ENCODE results near the gene RASGRF2.
A peak's percentile ranks its signal among the peaks of the same experiment; 100 is the strongest.
"Not testable (repeated sequence)": the region's sequence is repeated elsewhere in the genome, so short reads cannot be mapped to it uniquely, and the experiment has no call there.

RASGRF2 gene

DNA sequence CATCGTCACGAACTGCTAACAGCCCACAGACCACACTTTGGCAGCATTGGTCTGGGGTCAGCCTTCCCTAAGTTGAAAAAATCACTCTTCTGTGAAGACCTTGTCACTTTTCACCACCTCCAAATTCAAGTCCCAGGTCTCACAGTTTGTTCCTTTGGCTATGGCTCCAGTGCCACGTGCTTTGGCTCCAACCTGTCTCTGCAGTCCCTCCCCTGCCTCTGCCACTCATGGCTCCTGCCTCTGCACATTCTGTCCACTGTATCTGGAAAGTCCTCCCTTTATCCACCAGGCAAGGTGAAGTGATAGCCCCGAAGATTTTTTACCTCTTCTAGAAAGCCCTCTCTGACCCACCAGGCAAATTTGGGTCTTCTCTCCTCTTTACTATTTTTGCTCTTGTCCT, 278.3 kb downstream of the RASGRF2 start:
- no peak for DNase-seq (ENCODE audit: low read depth)

DNA sequence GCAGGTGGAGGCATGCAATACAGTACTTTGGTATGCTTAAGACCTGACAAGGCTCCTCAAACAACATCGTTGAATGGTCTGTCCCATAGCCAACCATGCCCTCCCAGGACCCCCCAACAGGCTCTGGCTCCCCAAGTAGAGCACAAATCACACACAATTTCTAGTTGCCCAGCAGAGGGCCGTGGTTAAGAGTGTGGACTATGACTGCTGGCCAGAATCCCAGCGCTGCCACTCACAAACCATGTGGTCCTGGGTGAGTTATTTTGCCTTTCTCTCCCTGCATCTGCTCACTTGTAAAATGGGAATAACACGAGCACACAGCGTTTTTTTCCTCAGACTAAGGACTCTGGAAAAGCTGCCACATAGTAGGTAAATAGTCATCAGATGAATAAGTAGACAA, 279.4 kb downstream of the RASGRF2 start:
- no peak for DNase-seq (ENCODE audit: low read depth)

DNA sequence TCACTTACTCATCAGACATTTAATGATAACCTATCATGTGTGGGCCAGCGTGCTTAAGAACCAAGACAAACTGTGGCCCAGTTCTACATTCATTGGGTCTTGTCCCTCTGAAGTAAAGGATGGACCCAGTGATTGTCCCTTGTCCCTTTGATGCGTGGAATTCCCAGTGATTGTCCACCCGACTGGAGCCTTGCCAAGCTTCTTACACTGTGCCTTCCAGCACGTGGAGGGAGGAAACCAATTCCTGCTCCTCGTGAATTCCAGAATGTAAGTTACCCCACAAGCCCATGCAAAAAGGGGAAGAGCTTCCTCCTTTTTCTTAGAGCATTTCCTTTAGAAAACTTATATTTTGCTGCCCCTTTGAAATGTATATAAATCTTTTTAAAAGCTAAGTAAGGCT, 280.8 kb downstream of the RASGRF2 start:
- no peak for DNase-seq (ENCODE audit: low read depth)

DNA sequence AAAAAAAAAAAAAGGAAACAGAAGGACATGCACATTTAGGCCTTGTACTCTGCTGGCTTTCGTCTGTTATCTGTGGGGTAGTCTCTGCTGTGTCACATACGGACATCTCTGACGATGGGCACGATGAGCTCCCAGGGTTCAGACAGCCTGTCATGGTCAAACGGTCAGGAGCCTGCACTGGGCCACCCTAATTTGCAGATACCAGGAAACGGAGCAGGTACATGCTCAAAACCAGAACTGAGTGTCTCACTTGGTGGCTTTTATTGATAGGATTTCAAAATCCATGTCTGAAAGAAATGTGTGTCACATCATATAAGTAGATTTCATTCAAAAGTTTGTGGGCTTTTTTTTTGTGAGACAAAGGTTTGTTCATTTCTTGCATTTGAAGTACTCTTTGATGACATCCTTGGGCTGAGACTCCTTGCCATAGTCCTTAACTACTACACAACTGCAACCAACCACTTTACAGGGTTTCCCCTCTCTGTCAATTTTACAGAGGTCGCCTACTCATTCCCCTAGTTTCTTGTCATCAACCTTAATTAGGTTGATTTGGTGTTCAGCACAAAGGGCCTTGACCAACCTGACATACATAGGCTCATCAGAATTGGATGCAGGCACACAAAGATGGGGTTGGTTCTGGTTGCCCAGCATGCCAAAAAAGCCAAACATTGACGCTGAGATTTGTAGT, 281.9 kb downstream of the RASGRF2 start:
- DNase-seq (ENCODE audit: low read depth) = no peak

DNA sequence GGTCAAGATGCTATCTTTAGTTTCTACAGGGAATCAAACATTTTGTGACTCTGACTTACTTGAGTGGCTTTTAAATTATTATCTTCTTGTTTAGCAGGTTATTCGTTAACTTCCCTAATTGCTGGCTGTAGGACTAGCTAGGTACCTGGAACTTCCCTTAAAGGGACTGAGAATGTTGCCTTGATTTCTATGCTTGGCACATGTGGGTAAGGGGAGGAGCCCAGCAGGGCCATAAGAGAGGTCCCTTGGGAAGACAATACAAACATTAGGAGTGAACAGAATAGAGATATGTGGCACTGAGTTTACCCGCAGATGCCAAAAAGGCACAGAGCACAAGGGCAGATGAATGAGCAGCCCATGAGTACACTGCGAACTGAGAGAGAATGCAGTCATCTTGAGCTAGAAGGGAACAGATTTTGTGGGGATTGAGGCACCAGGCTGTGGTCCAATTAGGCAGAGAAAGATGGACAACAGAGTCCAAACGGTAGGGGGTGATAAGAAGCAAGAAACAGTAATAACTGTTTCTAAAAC, 282.8 kb downstream of the RASGRF2 start:
- no peak for DNase-seq (ENCODE audit: low read depth)

DNA sequence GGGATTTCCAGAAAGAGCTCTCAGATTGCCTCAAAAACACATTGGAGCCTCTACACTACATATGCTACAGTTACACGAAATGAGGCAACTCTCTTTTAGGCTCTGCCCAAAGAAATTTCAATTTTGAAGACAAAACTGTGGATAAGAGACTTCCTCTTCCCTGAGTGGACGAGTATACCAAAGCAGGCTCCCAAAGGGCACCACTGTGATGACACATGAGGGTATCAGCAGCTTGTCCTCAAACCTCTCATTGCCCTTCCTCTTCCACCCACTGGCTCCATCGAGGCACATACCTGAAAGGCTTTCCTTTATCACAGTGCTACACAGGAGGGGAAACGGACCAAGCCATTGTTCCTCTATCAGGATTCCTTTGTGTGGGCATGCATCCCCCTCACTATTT, 284.3 kb downstream of the RASGRF2 start:
- no peak for DNase-seq (ENCODE audit: low read depth)

DNA sequence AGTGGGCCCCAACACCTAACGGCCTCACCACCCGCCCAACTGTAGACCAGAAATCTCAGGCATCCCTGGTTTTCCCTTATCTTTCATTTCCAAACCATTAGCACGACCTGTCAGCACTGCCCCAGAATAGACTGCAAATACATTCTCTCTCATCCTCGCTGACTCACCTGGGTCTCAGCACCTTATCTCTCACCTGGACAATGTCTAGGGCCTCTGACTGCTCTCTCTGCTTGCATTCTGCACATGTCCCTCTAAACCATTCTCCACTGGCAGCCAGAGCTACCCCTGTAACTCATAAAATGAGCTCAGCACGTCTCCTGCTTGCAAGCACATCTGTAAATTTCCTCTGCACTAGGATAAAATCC, 285.7 kb downstream of the RASGRF2 start:
- DNase-seq (ENCODE audit: low read depth) = no peak

DNA sequence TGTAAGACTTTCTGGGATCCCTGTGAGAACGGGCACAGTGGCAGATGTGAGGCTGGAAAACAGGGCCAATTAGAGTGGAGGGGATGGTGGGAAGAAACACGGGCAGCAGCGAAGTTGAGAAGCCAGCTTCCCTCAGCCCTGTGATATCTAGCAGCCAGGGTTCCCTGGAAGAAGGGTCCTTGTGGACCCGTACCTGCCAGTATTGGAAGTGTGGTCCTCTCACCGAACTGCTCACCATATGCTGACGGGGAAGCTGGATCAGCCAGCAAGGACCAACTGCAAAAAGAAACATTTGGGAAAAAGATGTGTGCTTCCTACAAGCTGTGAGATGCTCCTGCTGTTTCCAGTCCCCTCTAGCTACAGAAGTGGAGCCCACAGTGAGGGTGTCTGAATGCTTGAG, 286.5 kb downstream of the RASGRF2 start:
- no peak for DNase-seq (ENCODE audit: low read depth)

DNA sequence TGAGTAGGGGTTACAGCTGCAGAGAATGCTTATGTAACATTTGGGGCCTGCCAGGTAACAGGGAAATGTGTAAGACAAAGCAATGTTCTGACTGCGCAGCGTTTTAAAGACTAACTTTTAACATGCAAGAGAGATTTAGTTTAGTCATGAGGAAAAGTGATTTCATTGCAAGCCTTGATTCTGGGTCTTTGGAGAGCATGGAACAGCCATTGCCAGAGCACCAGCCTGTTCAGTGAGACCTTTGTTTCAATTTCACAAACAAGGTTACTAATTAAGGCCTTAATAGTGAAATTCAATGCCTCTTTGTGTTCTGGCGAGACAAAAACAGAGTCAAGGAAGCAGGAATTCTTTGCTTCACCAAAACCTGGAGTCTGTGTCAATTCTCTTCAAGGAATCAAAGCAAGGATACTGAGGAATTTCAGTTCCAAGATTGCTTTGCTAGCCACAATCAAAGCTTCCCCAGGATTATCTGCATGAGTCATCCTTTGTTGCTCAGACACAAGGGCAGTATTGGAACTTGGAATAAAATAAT, 287.3 kb downstream of the RASGRF2 start:
- no peak for DNase-seq (ENCODE audit: low read depth)

DNA sequence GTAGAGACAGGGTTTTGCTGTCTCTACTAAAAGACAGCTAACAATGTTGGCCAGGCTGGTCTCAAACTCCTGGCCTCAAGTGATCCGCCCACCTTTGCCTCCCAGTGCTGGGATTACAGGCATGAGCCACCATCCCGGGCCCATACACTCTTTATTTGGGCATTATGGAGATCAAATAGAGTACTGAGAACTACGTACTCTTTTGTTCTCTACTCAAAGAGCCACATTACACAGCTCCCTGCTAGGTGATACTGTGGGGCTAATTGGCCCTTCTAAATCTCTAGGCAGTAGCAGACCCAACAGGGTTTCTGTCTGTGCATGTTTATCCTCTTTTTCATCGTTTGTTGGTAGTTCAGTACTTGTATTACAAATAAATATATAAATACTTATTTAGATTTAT, 289.1 kb downstream of the RASGRF2 start:
- DNase-seq (ENCODE audit: low read depth) = no peak

DNA sequence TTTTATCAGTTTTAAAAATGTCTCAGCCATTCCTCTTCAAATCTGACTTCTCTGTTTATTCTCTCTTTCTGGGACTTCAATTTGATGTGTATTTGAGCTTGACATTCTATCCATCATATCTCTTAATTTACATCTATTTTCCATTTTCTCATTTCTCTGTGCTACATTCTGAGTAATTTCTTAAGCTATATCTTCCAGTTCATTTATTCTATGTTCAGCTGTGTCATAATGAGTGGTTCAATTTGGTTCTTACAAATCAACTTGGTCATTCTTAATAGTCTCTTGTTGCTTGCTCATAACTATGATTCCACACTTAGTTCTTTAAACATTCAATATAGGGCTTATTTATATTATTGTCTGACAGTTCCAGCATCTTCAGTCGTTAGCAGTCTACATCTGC, 289.8 kb downstream of the RASGRF2 start:
- no peak for DNase-seq (ENCODE audit: low read depth)

DNA sequence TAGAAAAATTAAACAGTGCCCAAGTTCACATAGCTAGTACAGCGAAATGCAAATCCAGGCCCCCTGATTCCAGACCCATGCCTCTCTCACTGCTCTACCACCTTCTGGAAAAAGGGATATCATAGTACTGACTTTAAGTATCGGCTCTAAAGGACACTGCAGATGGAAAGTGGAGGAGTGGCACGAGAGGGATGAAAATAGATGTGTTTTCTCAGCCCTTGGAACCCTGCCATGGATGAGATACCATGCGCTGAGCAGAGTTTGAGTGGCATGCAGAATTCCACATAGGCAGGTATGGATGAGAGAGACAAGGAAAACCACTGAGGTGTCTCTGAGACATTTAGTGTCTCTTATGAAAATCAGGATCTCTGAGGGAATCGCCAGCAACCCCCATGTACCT, 291.8 kb downstream of the RASGRF2 start:
- no peak for DNase-seq (ENCODE audit: low read depth)

DNA sequence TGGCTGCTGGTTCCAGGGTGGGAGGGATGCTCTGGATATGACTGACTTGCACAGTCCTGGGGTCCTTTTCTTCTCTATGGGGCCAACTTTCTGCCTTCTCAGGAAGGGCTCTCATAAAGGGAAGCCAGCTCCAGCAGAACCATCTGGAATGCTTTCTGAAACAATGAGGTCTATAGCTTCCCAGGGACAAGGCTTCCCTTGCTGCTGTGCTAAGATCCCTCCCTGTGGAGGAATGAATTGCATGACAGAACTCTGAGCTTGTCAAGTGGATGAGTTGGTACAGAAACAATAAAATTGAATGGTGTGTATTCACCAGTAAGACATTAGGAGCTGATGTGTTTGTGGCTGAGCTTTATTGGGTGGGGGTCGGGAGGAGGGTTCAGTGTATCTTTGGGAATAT, 292.7 kb downstream of the RASGRF2 start:
- DNase-seq (ENCODE audit: low read depth) = no peak

DNA sequence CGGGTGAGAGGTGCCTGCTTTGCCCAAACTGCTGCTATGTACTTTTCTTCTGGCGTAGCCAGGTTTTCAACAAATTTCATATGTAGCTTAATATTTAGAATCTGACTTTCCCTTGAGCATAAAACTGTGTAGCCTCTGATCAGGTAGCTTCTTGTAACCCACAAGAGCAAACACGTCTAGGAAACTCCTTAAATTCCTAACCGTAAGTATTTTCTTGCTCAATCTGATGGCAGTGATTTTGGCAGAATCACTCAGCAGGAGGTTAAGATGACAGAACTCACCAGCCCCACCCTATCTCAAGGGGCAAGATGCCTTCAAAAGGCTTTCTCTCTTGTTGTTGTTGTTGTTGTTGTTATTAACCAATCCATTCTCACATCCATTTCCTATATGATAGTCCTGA, 293.7 kb downstream of the RASGRF2 start:
- DNase-seq (ENCODE audit: low read depth) = no peak

DNA sequence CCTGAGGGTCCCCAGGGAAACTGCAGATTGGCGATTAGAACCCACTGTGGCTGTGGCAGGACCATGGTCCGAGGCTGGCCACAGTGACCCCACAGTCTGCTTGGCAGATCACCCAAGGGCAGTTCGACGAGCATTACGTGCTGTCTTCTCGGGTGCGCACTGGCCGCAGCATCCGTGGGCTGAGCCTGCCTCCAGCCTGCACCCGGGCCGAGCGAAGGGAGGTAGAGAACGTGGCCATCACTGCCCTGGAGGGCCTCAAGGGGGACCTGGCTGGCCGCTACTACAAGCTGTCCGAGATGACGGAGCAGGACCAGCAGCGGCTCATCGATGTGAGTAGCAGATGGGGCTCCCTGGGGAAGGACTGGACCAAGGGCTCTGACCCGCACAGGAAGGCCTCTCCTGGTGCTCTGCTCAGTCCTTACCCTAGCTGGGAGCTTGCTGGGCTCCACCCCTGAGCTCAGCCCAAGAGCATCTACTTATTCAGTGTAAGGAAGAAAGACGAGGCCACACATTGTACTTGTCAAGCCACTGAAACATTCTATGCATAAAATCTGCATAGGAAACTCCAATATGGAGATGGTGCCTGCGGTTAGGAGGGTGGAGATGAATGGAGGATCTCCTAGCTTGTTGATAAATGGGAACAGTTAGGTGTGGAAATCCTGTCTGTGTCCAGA, 294.9 kb downstream of the RASGRF2 start:
- no peak for DNase-seq (ENCODE audit: low read depth)

DNA sequence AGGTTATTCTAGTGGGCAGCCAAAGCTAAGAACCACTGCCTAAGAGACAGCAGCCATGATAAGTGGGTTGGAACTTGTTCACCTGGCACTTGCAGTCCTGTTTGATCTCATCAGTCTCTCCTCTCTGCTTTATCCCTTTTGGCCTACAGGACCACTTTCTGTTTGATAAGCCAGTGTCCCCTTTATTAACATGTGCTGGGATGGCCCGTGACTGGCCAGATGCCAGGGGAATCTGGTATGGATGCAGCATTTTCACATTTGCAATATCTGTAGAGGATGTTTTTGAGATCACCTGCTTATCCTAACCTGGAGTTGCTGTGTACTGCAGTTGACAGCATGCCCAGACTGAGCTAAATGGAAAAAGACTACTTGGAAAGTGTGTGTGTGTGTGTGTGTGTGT, 296.6 kb downstream of the RASGRF2 start:
- no peak for DNase-seq (ENCODE audit: low read depth)

DNA sequence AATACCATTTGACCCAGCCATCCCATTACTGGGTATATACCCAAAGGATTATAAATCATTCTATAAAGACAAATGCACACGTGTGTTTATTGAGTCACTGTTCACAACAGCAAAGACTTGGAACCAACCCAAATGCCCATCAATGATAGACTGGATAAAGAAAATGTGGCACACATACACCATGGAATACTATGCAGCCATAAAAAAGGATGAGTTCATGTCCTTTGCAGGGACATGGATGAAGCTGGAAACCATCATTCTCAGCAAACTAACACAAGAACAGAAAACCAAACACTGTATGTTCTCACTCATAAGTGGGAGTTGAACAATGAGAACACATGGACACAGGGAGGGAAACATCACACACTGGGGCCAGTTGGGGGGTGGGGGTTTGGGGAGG, 302.6 kb downstream of the RASGRF2 start:
- not testable (repeated sequence) for DNase-seq (ENCODE audit: low read depth)

DNA sequence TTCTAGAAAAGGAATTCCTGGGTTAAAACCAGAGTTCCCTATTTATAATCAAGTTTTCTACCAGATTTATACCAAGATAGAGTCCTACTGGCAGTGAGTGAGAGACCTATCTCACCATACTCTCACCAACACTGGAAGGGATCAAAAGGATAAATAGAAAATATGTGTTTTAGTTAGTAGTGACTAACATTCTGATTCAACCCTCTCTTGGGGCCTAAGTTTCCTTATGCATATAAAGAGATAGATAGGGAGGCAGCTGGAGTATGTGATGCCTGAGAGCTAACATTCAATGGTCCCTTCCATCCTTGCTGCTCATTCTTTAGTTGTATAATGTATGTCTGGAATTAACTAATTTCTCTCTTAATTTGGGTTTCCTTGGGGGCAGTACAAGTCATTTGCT, 304.9 kb downstream of the RASGRF2 start:
- DNase-seq (ENCODE audit: low read depth) = no peak

DNA sequence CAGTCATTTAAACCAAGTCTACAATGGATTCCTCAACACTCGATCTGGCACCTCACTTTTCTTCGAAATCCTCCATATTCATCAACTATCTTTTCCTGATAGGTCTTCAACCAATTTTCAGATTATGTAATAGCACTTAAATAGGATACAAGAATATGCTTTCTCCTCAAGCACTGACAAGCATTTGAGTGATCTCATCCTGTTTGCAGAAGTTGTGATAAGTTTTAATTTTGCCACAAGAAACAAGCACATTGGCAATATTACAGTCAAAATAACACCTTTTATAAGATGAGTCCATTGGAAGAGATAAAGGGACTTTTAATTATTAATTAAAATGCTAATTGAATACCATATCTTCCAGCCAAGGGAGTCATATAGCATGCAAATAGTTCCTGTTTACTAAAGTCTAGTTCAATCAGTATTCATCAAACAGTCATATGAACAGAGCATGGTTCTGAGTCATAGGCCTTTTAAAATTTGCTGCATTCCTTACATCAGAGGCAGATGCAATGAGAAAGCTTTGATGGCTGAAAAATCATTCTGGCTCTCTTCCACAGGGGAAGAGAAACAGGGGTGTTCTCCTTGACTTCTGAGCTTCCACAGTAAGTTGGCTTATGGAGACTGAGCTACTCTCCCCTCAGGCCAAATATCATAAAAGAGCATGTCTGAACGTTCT, 308.5 kb downstream of the RASGRF2 start:
- peak; percentile 66 for DNase-seq (ENCODE audit: low read depth)

DNA sequence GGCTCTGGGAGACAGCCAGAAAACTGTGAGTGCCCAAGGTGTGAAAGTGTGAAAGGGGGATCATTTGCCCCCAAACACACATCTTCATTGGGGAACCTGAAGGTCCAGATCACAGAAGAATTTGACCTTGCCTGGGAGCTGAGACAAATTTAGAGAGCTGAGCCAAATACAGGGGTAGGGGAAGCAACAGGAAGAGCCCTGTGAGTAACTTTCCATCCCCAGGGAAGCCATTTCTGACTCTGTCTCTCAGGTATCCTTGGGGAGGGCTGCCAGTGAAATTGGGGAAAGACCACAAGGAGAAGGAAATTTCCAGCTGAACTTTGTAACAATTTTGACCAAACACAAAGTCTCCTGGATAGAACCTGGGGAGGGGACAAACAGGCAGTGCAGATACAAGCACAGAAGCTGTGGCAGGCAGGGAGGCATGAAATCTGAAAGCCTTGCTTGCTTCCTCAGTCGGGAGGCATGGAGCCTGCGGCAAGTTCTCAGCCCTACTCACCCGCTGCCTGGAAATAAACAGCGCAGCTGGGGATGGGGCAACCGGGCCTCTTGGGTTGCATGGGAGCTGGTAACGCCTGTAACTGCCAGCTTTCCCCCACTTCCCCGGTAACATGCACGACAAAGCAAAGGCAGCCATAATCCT, 309.7 kb downstream of the RASGRF2 start:
- DNase-seq (ENCODE audit: low read depth) = no peak

DNA sequence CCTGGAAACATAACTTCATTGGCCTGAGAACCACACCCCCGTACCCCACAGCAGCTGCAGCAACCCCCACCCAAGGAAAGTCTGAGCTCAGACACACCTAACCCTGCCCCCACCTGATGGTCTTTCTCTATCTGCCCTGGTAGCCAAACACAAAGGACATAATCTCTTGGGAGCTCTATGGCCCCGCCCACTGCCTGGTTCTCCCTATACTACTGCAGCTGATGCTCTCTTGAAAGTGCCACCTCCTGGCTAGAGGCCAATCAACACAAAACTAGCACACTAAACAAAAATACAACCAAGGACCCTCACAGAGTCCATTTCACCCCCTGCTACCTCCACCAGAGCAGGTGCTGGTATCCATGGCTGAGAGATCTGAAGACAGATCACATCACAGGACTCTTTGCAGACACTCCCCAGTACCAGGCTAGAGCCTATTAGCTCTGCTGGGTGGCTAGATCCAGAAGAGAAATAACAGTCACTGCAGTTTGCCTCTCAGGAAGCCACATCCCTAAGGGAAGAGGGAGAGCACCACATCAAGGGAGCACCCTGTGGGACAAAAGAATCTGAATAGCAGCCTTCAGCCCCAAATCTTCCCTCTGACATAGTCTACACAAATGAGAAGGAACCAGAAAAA, 310.3 kb downstream of the RASGRF2 start:
- not testable (repeated sequence) for DNase-seq (ENCODE audit: low read depth)

All from fibroblast of gingiva (primary cell).